Suprapubic skin (tissue), 4 donors: Measurements from ENCODE around the gene MYO15A.

Experiments
- EP300 ChIP-seq: sonication (generic); formaldehyde crosslinking; IDR thresholded peaks from one replicate; pipeline ENCODE4 v1.6.1; 2017; ENCODE audit warnings: antibody characterized with exemption
- POLR2A ChIP-seq, 2 donors: fragments of 450-650 bp; IDR thresholded peaks; one replicate each; pipeline ENCODE4 v1.6.1; 2017; ENCODE audit warnings: antibody characterized with exemption in 2 of 2, mild to moderate bottlenecking in 2 of 2, moderate library complexity in 2 of 2
- POLR2AphosphoS5 ChIP-seq, 3 donors: sonication (generic); formaldehyde crosslinking; IDR thresholded peaks; one replicate each; pipeline ENCODE4 v1.6.1; 2017; ENCODE audit warnings: antibody characterized with exemption in 3 of 3
- TF ChIP-seq, protein P1 (sequence below), 2 donors: fragments of 200-600 bp in 1 of 2; fragments of 450-650 bp in 1 of 2; sonication (generic) in 1 of 2; IDR thresholded peaks; one replicate each; pipeline ENCODE4 v1.5.1; 2016 to 2019; ENCODE audit warnings: antibody characterized with exemption in 2 of 2, mild to moderate bottlenecking in 1 of 2, moderate library complexity in 1 of 2

DNA sequence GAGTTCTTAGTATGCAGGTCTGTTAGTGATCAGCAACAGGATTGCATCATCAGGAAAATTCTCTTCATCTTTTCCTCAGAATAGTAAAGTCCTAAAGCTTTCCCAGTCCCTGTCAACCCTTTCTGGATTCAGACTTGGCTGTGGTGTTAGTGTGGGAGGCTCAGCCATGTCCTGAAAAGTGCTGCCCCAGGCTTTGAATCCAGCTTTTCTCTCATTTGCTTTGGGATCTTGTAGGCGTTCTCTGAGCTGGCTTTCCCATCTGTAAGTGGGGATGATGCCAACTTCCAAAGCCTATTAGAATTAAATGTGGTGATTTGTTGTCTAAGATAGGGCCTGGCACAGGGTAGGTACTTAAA lies 78.0 kb downstream of the MYO15A start:
- TF ChIP-seq, protein P1, sequence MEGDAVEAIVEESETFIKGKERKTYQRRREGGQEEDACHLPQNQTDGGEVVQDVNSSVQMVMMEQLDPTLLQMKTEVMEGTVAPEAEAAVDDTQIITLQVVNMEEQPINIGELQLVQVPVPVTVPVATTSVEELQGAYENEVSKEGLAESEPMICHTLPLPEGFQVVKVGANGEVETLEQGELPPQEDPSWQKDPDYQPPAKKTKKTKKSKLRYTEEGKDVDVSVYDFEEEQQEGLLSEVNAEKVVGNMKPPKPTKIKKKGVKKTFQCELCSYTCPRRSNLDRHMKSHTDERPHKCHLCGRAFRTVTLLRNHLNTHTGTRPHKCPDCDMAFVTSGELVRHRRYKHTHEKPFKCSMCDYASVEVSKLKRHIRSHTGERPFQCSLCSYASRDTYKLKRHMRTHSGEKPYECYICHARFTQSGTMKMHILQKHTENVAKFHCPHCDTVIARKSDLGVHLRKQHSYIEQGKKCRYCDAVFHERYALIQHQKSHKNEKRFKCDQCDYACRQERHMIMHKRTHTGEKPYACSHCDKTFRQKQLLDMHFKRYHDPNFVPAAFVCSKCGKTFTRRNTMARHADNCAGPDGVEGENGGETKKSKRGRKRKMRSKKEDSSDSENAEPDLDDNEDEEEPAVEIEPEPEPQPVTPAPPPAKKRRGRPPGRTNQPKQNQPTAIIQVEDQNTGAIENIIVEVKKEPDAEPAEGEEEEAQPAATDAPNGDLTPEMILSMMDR (IDR thresholded peaks at IDR 0.05) = no peak
- TF ChIP-seq POLR2A (IDR thresholded peaks at IDR 0.05) (no peak), POLR2AphosphoS5 (IDR thresholded peaks at IDR 0.05) (no peak), EP300 (no peak)
